DOHH2 (cell line): ENCODE results near the gene QRFP.

Experiments
- H3F3A ChIP-seq: fragments of 200-600 bp; sonication (generic), shearing (Covaris generic); 2 replicates; pipeline ENCODE4 v1.6.0; 2016; ENCODE audit warnings: antibody characterized with exemption, mild to moderate bottlenecking; ENCODE audit not compliant: control insufficient read depth, insufficient read depth
- H3K27ac ChIP-seq: fragments of 200-600 bp; sonication (generic); 2 replicates; pipeline ENCODE4 v1.5.1; 2014; ENCODE audit warnings: low read depth, mild to moderate bottlenecking, low read length, moderate library complexity
- H3K27me3 ChIP-seq: fragments of 200-600 bp; sonication (generic); 2 replicates; pipeline ENCODE4 v1.6.1; 2014; ENCODE audit warnings: mild to moderate bottlenecking, low read length, mixed read lengths; ENCODE audit not compliant: control insufficient read depth
- H3K36me3 ChIP-seq: fragments of 200-600 bp; sonication (generic); 2 replicates; pipeline ENCODE4 v1.6.1; 2014; ENCODE audit warnings: mild to moderate bottlenecking, low read length, moderate library complexity, mixed read lengths; ENCODE audit not compliant: control insufficient read depth
- H3K4me1 ChIP-seq: fragments of 200-600 bp; sonication (generic); 2 replicates; pipeline ENCODE4 v1.6.1; 2014; ENCODE audit warnings: mild to moderate bottlenecking, low read length, mixed read lengths; ENCODE audit not compliant: control insufficient read depth
- H3K4me2 ChIP-seq: fragments of 200-600 bp; sonication (generic); 2 replicates; pipeline ENCODE4 v1.6.0; 2014; ENCODE audit warnings: mild to moderate bottlenecking, low read length, moderate library complexity
- H3K4me3 ChIP-seq: fragments of 200-600 bp; sonication (generic); 2 replicates; pipeline ENCODE4 v1.5.1; 2014; ENCODE audit warnings: mild to moderate bottlenecking, low read length, mixed read lengths
- H3K79me2 ChIP-seq: fragments of 200-600 bp; sonication (generic); 2 replicates; pipeline ENCODE4 v1.6.1; 2014; ENCODE audit warnings: mild to moderate bottlenecking, low read length, mixed read lengths; ENCODE audit not compliant: control insufficient read depth
- H3K9me2 ChIP-seq: fragments of 200-600 bp; sonication (generic); replicated peaks from 2 replicates; pipeline ENCODE4 v1.6.1; 2014; ENCODE audit warnings: mild to moderate bottlenecking, low read length, mixed read lengths; ENCODE audit not compliant: control insufficient read depth
- H3K9me3 ChIP-seq: fragments of 200-600 bp; sonication (generic); 2 replicates; pipeline ENCODE4 v1.6.1; 2014; ENCODE audit warnings: antibody characterized with exemption, low read length, mixed read lengths; ENCODE audit not compliant: control insufficient read depth, insufficient read depth
- H4K20me1 ChIP-seq: fragments of 200-600 bp; sonication (generic); 2 replicates; pipeline ENCODE4 v1.6.0; 2014; ENCODE audit warnings: low read depth, mild to moderate bottlenecking, antibody characterized with exemption, low read length, moderate library complexity; ENCODE audit not compliant: control insufficient read depth, insufficient read depth
- CTCF ChIP-seq: fragments of 200-600 bp; sonication (generic); IDR thresholded peaks from one replicate; pipeline ENCODE4 v1.5.1; 2014; ENCODE audit warnings: antibody characterized with exemption, mild to moderate bottlenecking, low read depth, low read length; ENCODE audit not compliant: poor library complexity, severe bottlenecking
- EZH2phosphoT487 ChIP-seq: fragments of 200-600 bp; sonication (generic); IDR thresholded peaks from 2 replicates; pipeline ENCODE4 v1.6.1; 2017; ENCODE audit warnings: borderline replicate concordance, mild to moderate bottlenecking, antibody characterized with exemption, low read length, moderate library complexity, mixed read lengths

The QRFP gene

GRCh38 chr9:130883479-130883878 lies 13.1 kb downstream of the QRFP start:
- Histone ChIP-seq H4K20me1 (no peaks in the 10 kb centered on the region), H3K79me2 (no peaks in the 10 kb centered on the region), H3K36me3 (peaks cover 42% of the 10 kb centered on the region), H3F3A (no peaks in the 10 kb centered on the region), H3K4me2 (no peak overlapping the region), H3K9me3 (no peaks in the 10 kb centered on the region), H3K4me1 (no peaks in the 10 kb centered on the region), H3K27ac (no peak overlapping the region), H3K4me3 (no peak overlapping the region), H3K9me2 (no peaks in the 10 kb centered on the region), H3K27me3 (no peaks in the 10 kb centered on the region)
- TF ChIP-seq EZH2phosphoT487 (no peak), CTCF (no peak)

GRCh38 chr9:130882696-130883225 lies 13.9 kb downstream of the QRFP start:
- peaks cover 46% of the 10 kb centered on the region for H3K36me3 ChIP-seq
- no peaks in the 10 kb centered on the region for H4K20me1 ChIP-seq
- H3F3A ChIP-seq = no peaks in the 10 kb centered on the region
- TF ChIP-seq EZH2phosphoT487 (no peak), CTCF (no peak)
- H3K4me1 ChIP-seq = no peaks in the 10 kb centered on the region
- H3K79me2 ChIP-seq = no peaks in the 10 kb centered on the region
- no peaks in the 10 kb centered on the region for H3K27me3 ChIP-seq
- H3K9me2 ChIP-seq = no peaks in the 10 kb centered on the region
- no peak overlapping the region for H3K4me2 ChIP-seq
- no peaks in the 10 kb centered on the region for H3K9me3 ChIP-seq
- H3K27ac ChIP-seq = no peak overlapping the region
- H3K4me3 ChIP-seq = no peak overlapping the region

GRCh38 chr9:130881516-130881915 lies 15.1 kb downstream of the QRFP start:
- no peaks in the 10 kb centered on the region for H3K4me1 ChIP-seq
- H3K9me2 ChIP-seq = no peaks in the 10 kb centered on the region
- TF ChIP-seq CTCF = no peak
- TF ChIP-seq EZH2phosphoT487 = no peak
- peaks cover 46% of the 10 kb centered on the region for H3K36me3 ChIP-seq
- H4K20me1 ChIP-seq = no peaks in the 10 kb centered on the region
- H3K79me2 ChIP-seq = no peaks in the 10 kb centered on the region
- H3K9me3 ChIP-seq = no peaks in the 10 kb centered on the region
- H3K4me3 ChIP-seq = no peak overlapping the region
- no peaks in the 10 kb centered on the region for H3K27me3 ChIP-seq
- H3K27ac ChIP-seq = no peak overlapping the region
- no peaks in the 10 kb centered on the region for H3F3A ChIP-seq
- no peak overlapping the region for H3K4me2 ChIP-seq

GRCh38 chr9:130880599-130881220 lies 15.9 kb downstream of the QRFP start:
- Histone ChIP-seq H3K4me1 (no peaks in the 10 kb centered on the region), H3K27ac (no peak overlapping the region), H3F3A (no peaks in the 10 kb centered on the region), H3K9me3 (no peaks in the 10 kb centered on the region), H3K4me2 (no peak overlapping the region), H3K79me2 (no peaks in the 10 kb centered on the region), H3K27me3 (no peaks in the 10 kb centered on the region), H3K4me3 (no peak overlapping the region), H4K20me1 (no peaks in the 10 kb centered on the region), H3K36me3 (peaks cover 46% of the 10 kb centered on the region), H3K9me2 (no peaks in the 10 kb centered on the region)
- TF ChIP-seq EZH2phosphoT487 (no peak), CTCF (no peak)
